Vagina (tissue), 2 donors: Measurements from ENCODE around the gene RARA. TPM values are rescaled to one million over a fixed set of nuclear protein-coding genes. Genes with fewer than 3 reads are reported as not detected.

Experiments
- DNase-seq, 2 donors: peaks; one replicate each; pipeline ENCODE4 v3.0.0-alpha.2; 2017; ENCODE audit errors: extremely low spot score in 2 of 2
- H3K27ac ChIP-seq: fragments of 200-600 bp; sonication (generic); one replicate; pipeline ENCODE4 v1.5.1; 2019
- H3K27me3 ChIP-seq: fragments of 200-600 bp; sonication (generic); one replicate; pipeline ENCODE4 v1.5.1; 2019
- H3K36me3 ChIP-seq, 2 donors: fragments of 200-600 bp; sonication (generic); one replicate each; pipeline ENCODE4 v1.5.1; 2017 to 2019
- H3K4me1 ChIP-seq: fragments of 200-600 bp; sonication (generic); one replicate; pipeline ENCODE4 v1.5.1; 2019
- H3K4me3 ChIP-seq, 2 donors: fragments of 200-600 bp; sonication (generic); 1 replicate in 1 of 2; 2 replicates in 1 of 2; pipeline ENCODE4 v1.5.1; 2016 to 2019
- H3K9me3 ChIP-seq: fragments of 200-600 bp; sonication (generic); one replicate; pipeline ENCODE4 v1.5.1; 2019
- POLR2A ChIP-seq, 2 donors: fragments of 450-650 bp; IDR thresholded peaks; one replicate each; pipeline ENCODE4 v1.6.1; 2017; ENCODE audit warnings: antibody characterized with exemption in 2 of 2, mild to moderate bottlenecking in 2 of 2, moderate library complexity in 2 of 2
- POLR2AphosphoS5 ChIP-seq, 2 donors: sonication (generic); formaldehyde crosslinking; IDR thresholded peaks; one replicate each; pipeline ENCODE4 v1.9.0; 2017; ENCODE audit warnings: antibody characterized with exemption in 2 of 2, mild to moderate bottlenecking in 2 of 2, low read depth in 1 of 2; ENCODE audit not compliant: insufficient read depth in 1 of 2
- intact Hi-C: fragments of 100-400 bp; cut with DNase I; formaldehyde crosslinking; loops from one replicate; pipeline ENCODE4 v1.15.1; 2023
- total RNA-seq: library from RNA; depleted of rRNA; stranded (reverse); fragments of >200 nt; gene quantifications from one replicate; pipeline ENCODE4 v1.2.3, GENCODE V29; 2016
- TF ChIP-seq, protein P1 (sequence below), 3 experiments: fragments of 450-650 bp in 2 of 3; fragments of 200-600 bp in 1 of 3; sonication (generic) in 1 of 3; IDR thresholded peaks; one replicate each; pipeline ENCODE4 v1.5.1; 2017 to 2019; ENCODE audit warnings: antibody characterized with exemption in 3 of 3, mild to moderate bottlenecking in 2 of 3, moderate library complexity in 2 of 3

RARA gene
- total RNA-seq, 1 donor from 2014 or later: 58.9 TPM

DNA sequence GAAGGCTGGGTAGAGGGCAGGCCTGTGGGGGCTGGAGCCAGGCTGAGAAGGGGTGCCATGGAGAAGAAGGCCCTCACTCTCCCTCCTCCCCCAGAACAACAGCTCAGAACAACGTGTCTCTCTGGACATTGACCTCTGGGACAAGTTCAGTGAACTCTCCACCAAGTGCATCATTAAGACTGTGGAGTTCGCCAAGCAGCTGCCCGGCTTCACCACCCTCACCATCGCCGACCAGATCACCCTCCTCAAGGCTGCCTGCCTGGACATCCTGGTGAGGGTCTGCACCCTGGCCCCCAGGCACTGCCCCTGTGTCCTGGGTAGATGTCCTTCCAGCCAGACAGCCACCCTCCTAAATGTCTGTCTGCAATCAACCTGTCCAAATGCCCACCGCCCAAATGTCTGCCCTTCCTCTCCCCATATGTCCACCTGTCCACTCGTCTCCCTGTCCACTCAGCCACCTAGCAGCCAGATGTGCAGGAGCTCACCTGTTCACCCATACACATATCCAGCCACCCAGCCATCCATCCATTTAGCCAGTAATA lies 43.3 kb downstream of the RARA start:
- DNase-seq: peak in 1 of 2 donors; percentile 87
- H3K27me3 ChIP-seq: no peaks in the 10 kb centered on the region
- H3K4me1 ChIP-seq: peaks cover 58% of the 10 kb centered on the region
- no peak overlapping the region for H3K27ac ChIP-seq
- no peak overlapping the region for H3K4me3 ChIP-seq
- intact Hi-C loops: no loop called here
- TF ChIP-seq, protein P1, sequence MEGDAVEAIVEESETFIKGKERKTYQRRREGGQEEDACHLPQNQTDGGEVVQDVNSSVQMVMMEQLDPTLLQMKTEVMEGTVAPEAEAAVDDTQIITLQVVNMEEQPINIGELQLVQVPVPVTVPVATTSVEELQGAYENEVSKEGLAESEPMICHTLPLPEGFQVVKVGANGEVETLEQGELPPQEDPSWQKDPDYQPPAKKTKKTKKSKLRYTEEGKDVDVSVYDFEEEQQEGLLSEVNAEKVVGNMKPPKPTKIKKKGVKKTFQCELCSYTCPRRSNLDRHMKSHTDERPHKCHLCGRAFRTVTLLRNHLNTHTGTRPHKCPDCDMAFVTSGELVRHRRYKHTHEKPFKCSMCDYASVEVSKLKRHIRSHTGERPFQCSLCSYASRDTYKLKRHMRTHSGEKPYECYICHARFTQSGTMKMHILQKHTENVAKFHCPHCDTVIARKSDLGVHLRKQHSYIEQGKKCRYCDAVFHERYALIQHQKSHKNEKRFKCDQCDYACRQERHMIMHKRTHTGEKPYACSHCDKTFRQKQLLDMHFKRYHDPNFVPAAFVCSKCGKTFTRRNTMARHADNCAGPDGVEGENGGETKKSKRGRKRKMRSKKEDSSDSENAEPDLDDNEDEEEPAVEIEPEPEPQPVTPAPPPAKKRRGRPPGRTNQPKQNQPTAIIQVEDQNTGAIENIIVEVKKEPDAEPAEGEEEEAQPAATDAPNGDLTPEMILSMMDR (IDR thresholded peaks at IDR 0.05): no peak
- TF ChIP-seq POLR2AphosphoS5 (IDR thresholded peaks at IDR 0.05; ENCODE audit: insufficient read depth in 1 of 2, low read depth in 1 of 2) (no peak), POLR2A (IDR thresholded peaks at IDR 0.05) (no peak)
- peaks cover 3 to 45% of the 10 kb centered on the region in 2 donors for H3K36me3 ChIP-seq
- H3K9me3 ChIP-seq: no peaks in the 10 kb centered on the region

- peaks cover 3 to 45% of the 10 kb centered on the region in 2 donors for H3K36me3 ChIP-seq
- H3K27ac ChIP-seq: no peak overlapping the region
These were observed 43.9 kb downstream of the RARA start for GRCh38 chr17:40352779-40353394.

DNA sequence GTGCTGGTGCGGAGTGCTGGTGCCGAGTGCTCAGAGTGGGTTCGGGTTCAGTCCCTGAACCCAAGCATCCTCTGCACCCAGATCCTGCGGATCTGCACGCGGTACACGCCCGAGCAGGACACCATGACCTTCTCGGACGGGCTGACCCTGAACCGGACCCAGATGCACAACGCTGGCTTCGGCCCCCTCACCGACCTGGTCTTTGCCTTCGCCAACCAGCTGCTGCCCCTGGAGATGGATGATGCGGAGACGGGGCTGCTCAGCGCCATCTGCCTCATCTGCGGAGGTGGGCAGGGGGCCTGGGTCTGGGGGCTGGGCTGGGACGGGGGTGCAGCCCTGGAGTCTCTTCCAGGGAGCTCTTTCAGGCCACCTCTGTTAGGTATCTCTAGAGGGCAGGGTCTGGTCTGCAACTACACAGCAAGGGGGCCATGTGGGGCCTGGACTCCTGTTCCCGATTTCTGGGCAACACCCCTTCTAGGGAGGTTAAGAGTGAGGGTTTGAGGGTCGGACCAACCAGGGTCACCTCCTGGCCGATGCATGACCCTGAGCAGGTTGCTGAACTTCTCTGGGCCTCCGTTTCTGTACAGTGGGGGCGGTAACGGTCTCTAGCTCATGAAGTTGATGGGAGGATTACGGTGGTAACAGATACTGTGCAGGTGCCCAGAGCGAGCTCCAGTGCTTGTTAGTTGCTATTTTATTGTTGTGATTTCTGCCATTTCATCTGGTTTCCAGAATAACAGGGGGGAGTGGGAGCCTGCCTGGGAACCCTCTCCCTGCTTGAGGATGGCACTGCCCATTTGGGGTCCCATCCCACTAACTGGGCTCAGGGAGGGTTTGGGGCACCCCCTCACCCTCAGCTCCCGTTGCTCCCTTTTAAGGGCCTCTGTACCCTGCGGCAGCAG lies 45.5 kb downstream of the RARA start:
- TF ChIP-seq POLR2A (IDR thresholded peaks at IDR 0.05) (no peak), POLR2AphosphoS5 (IDR thresholded peaks at IDR 0.05; ENCODE audit: insufficient read depth in 1 of 2, low read depth in 1 of 2) (no peak)
- TF ChIP-seq, protein P1 (IDR thresholded peaks at IDR 0.05): no peak
- H3K27me3 ChIP-seq: no peaks in the 10 kb centered on the region
- peak overlapping the region; percentile 52 for H3K27ac ChIP-seq
- H3K4me1 ChIP-seq: peaks cover 44% of the 10 kb centered on the region
- no peak overlapping the region for H3K4me3 ChIP-seq
- peak in 1 of 2 donors; percentile 87 for DNase-seq
- intact Hi-C loops: loop anchor here (2.0 kb wide), 1 partner anchor 52 kb away; no protein-coding TSS in a partner anchor
- peaks cover 3 to 32% of the 10 kb centered on the region in 2 donors for H3K36me3 ChIP-seq
- no peaks in the 10 kb centered on the region for H3K9me3 ChIP-seq

More at GRCh38 chr17:40352779-40353394, 43.9 kb downstream of the RARA start:
- Histone ChIP-seq H3K4me1 (peaks cover 52% of the 10 kb centered on the region), H3K9me3 (no peaks in the 10 kb centered on the region), H3K27me3 (no peaks in the 10 kb centered on the region), H3K4me3 (no peak overlapping the region)
- no peak for DNase-seq
- TF ChIP-seq POLR2A (IDR thresholded peaks at IDR 0.05) (no peak), POLR2AphosphoS5 (IDR thresholded peaks at IDR 0.05; ENCODE audit: insufficient read depth in 1 of 2, low read depth in 1 of 2) (no peak)
- TF ChIP-seq, protein P1 (IDR thresholded peaks at IDR 0.05): no peak
- intact Hi-C loops: no loop called here

DNA sequence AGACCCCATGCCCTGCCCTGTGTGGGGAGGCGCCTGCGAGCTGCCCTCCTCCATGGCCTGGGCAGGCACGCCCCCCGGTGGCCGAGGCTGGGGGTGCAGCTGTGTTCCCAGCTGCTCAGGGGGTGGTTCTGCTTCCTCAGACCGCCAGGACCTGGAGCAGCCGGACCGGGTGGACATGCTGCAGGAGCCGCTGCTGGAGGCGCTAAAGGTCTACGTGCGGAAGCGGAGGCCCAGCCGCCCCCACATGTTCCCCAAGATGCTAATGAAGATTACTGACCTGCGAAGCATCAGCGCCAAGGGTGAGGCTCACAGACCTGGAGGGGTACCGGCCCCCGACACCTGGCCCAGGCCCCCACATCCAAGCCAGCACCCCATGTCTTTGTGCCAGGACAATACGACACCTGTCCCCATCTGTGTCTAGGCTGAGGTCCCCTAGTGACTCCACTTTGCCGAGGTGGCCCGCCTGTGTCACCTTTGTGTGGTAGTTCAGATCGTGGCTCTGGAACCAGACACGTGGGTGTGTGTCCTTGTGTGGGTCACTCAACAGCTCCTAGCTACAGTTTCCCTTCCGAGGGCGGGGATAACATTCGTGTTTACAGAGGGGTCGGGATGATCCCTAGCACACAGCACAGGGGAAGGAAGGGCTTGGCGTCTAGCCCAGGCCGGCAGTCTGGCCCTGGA lies 46.3 kb downstream of the RARA start:
- TF ChIP-seq POLR2A (IDR thresholded peaks at IDR 0.05) (no peak), POLR2AphosphoS5 (IDR thresholded peaks at IDR 0.05; ENCODE audit: insufficient read depth in 1 of 2, low read depth in 1 of 2) (peak; percentile 12 to 50)
- TF ChIP-seq, protein P1 (IDR thresholded peaks at IDR 0.05): peak; percentile 96 to 98 (median 98)
- Histone ChIP-seq H3K27ac (peak overlapping the region; percentile 52), H3K36me3 (peaks cover 3 to 27% of the 10 kb centered on the region in 2 donors), H3K4me1 (peaks cover 36% of the 10 kb centered on the region), H3K4me3 (no peak overlapping the region), H3K9me3 (no peaks in the 10 kb centered on the region), H3K27me3 (no peaks in the 10 kb centered on the region)
- intact Hi-C loops: loop anchor here (2.0 kb wide), 1 partner anchor 52 kb away; no protein-coding TSS in a partner anchor
- DNase-seq: peak in 1 of 2 donors; percentile 89
